ENCODE results near the gene COA8. TPM values are rescaled to one million over a fixed set of nuclear protein-coding genes. Genes with fewer than 3 reads are reported as not detected.
A peak's percentile ranks its signal among the peaks of the same experiment; 100 is the strongest.
"Not testable (repeated sequence)": the region's sequence is repeated elsewhere in the genome, so short reads cannot be mapped to it uniquely, and the experiment has no call there.

Gene COA8
- total and polyA plus RNA-seq, 3 experiments from 2014 or later: 42.9 to 64.4 (median 43.5) TPM

DNA sequence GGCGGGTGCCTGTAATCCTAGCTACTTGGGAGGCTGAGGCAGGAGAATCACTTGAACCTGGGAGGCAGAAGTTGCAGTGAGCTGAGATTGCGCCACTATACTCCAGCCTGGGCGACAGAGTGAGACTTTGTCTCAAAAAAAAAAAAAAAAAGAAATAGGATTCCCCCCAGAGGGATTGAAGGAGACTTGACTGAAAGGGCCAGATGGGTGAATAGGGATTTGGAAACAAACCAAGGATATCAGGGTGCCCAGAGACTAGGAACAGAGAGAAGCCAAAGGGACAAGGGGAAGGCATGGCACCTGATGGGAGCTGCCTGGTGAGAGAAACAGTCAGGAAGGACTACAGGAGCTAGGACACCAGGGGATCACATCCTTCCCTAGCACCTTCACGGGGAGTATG is 46.3 kb downstream of the COA8 start:
- H3K4me1 ChIP-seq (ENCODE audit: insufficient read depth, low read length): peaks cover 20% of the 10 kb centered on the region
- H3K27ac Mint-ChIP-seq; H3K36me3 ChIP-seq (ENCODE audit: insufficient read depth, low read length); H3K27ac ChIP-seq (ENCODE audit: low read depth, low read length); POLR2A ChIA-PET; H3K4me3 Mint-ChIP-seq; H3K4me3 ChIP-seq (ENCODE audit: low read length); DNase-seq; H3K27me3 ChIP-seq (ENCODE audit: insufficient read depth, low read length, poor library complexity, severe bottlenecking); H3K36me3 Mint-ChIP-seq; H3K9me3 ChIP-seq (ENCODE audit: low read length); CTCF ChIA-PET: not testable (repeated sequence)
- Mint-ChIP-seq H3K9me3 (peaks cover 4 to 19% (median 12%) of the 10 kb centered on the region in 5 donors), H3K4me1 (peaks cover 18 to 25% (median 21%) of the 10 kb centered on the region in 3 donors), H3K27me3 (peaks cover 10 to 20% of the 10 kb centered on the region in 2 donors)

DNA sequence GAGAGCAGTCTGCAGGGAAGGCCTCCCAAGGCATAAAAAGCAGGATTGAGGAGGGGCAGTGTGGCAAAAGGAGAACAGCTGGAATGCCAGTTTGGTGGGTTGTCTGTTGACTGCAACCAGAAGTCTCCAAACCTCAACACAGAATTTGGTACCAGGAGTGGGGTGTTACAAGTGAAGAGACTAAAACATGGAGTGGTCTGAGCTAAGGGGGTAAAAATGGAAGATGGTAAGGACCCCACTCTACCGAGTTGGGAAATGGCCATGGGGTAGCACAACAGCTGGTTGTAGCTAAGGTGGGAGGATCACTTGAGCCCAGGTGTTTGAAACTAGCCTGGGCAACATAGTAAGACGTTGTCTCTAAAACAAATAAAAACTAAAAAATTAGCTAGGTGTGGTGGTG is 48.5 kb downstream of the COA8 start:
- Mint-ChIP-seq H3K27ac (peak overlapping the region in 1 of 8 donors; percentile 73), H3K9me3 (peaks cover 4 to 19% (median 12%) of the 10 kb centered on the region in 5 donors), H3K27me3 (peaks cover 10 to 20% of the 10 kb centered on the region in 2 donors), H3K36me3 (peaks cover 0 to 9% (median 0%) of the 10 kb centered on the region in 3 donors), H3K4me1 (peaks cover 18 to 21% (median 21%) of the 10 kb centered on the region in 3 donors), H3K4me3 (no peak overlapping the region)
- POLR2A ChIA-PET: no interaction called here
- Histone ChIP-seq H3K9me3 (ENCODE audit: low read length) (no peaks in the 10 kb centered on the region), H3K36me3 (ENCODE audit: insufficient read depth, low read length) (no peaks in the 10 kb centered on the region), H3K4me1 (ENCODE audit: insufficient read depth, low read length) (peaks cover 20% of the 10 kb centered on the region), H3K27ac (ENCODE audit: low read depth, low read length) (no peak overlapping the region), H3K4me3 (ENCODE audit: low read length) (no peak overlapping the region), H3K27me3 (ENCODE audit: insufficient read depth, low read length, poor library complexity, severe bottlenecking) (peaks cover 5% of the 10 kb centered on the region)
- CTCF ChIA-PET: no interaction called here
- DNase-seq: no peak

DNA sequence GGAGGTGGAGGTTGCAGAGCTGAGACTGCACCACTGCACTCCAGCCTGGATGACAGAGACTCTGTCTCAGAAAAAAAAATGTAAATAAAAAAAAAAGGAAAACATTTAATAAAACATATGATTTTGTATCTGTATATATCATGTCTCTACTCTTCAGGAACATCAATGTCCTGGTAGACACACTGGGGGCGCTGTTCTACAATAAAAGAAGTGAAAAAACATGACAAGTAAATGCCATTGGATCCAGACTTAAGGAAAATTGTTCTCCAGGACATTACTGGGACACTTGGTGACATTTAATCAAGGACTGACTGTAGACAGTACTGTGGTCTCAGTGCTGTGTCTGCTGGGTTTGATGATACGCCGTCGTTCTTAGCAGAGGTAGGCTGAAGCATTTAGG is 50.8 kb downstream of the COA8 start:
- peaks cover 5% of the 10 kb centered on the region for H3K27me3 ChIP-seq (ENCODE audit: insufficient read depth, low read length, poor library complexity, severe bottlenecking)
- Mint-ChIP-seq H3K27me3 (peaks cover 10% of the 10 kb centered on the region in 2 donors), H3K9me3 (peaks cover 4 to 19% (median 12%) of the 10 kb centered on the region in 5 donors), H3K4me1 (peaks cover 0 to under 1% (median 0%) of the 10 kb centered on the region in 3 donors), H3K27ac (no peak overlapping the region), H3K36me3 (peaks cover 0 to 9% (median 0%) of the 10 kb centered on the region in 3 donors), H3K4me3 (no peak overlapping the region)
- H3K4me3 ChIP-seq (ENCODE audit: low read length): no peak overlapping the region
- no peaks in the 10 kb centered on the region for H3K9me3 ChIP-seq (ENCODE audit: low read length)
- ChIA-PET CTCF (no interaction called here), POLR2A (no interaction called here)
- no peaks in the 10 kb centered on the region for H3K36me3 ChIP-seq (ENCODE audit: insufficient read depth, low read length)
- H3K27ac ChIP-seq (ENCODE audit: low read depth, low read length): no peak overlapping the region
- DNase-seq: no peak
- peaks cover under 1% of the 10 kb centered on the region for H3K4me1 ChIP-seq (ENCODE audit: insufficient read depth, low read length)

DNA sequence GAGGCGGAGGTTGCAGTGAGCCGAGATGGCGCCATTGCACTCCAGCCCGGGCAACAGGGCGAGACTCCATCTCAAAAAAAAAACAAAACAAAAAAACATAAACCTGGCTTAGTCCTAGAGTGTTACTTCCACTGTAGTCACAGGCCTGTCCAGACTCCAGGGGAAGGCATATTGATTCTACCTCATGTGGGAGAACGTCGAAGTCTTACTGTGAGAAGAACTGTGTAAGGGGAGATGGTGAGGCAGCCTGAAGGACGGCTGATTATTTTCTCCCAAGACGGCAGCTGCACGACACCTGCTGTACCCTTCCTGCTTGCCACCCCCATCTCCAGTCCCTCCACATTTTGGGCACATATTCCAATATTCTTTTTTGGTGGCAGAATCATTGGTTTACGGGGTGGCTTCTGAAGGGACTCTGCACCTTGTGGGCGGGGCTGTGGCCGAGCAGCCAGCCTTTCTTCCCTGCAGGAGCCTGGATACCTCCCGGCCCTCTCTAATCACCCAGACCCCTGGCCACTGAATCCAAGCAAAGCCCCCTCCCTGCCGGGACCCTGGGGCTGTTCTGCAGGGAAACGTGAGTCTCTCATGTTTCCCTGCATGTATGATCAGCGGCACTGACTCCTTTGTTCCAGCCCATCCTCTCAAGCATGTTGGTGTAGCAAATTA is 54.0 kb downstream of the COA8 start:
- peaks cover 0 to 5% (median 0%) of the 10 kb centered on the region in 5 donors for H3K9me3 Mint-ChIP-seq
- H3K9me3 ChIP-seq (ENCODE audit: low read length): no peaks in the 10 kb centered on the region
- no peak overlapping the region for H3K27ac ChIP-seq (ENCODE audit: low read depth, low read length)
- H3K4me1 ChIP-seq (ENCODE audit: insufficient read depth, low read length): no peaks in the 10 kb centered on the region
- CTCF ChIA-PET: no interaction called here
- H3K27ac Mint-ChIP-seq: no peak overlapping the region
- H3K4me1 Mint-ChIP-seq: no peaks in the 10 kb centered on the region
- POLR2A ChIA-PET: no interaction called here
- no peaks in the 10 kb centered on the region for H3K36me3 Mint-ChIP-seq
- DNase-seq: no peak
- no peaks in the 10 kb centered on the region for H3K36me3 ChIP-seq (ENCODE audit: insufficient read depth, low read length)
- H3K4me3 Mint-ChIP-seq: no peak overlapping the region
- no peak overlapping the region for H3K4me3 ChIP-seq (ENCODE audit: low read length)
- H3K27me3 Mint-ChIP-seq: peaks cover 0 to 2% of the 10 kb centered on the region in 2 donors
- H3K27me3 ChIP-seq (ENCODE audit: insufficient read depth, low read length, poor library complexity, severe bottlenecking): no peaks in the 10 kb centered on the region

DNA sequence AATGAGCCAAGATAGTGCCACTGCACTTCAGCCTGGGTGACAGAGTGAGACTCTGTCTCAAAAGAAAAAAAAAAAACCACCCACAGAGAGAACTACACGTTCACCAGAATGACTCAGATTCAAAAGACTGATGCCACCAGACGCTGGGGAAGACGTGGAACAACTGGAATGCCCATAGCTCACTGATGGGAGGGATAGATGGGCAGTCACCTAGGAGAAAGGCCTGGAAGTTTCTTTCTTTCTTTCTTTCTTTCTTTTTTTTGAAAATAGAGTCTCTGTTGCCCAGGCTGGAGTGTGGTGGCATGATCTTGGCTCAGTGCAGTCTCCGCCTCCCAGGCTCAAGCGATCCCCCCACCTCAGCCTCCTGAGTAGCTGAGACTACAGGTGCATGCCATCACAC is 56.3 kb downstream of the COA8 start:
- ChIA-PET POLR2A (no interaction called here), CTCF (no interaction called here)
- H3K4me1 Mint-ChIP-seq: peaks cover 0 to 3% (median 1%) of the 10 kb centered on the region in 3 donors
- H3K4me3 ChIP-seq (ENCODE audit: low read length): no peak overlapping the region
- no peaks in the 10 kb centered on the region for H3K27me3 Mint-ChIP-seq
- H3K27ac ChIP-seq (ENCODE audit: low read depth, low read length): no peak overlapping the region
- H3K9me3 ChIP-seq (ENCODE audit: low read length): no peaks in the 10 kb centered on the region
- H3K36me3 Mint-ChIP-seq: no peaks in the 10 kb centered on the region
- H3K4me3 Mint-ChIP-seq: no peak overlapping the region
- H3K36me3 ChIP-seq (ENCODE audit: insufficient read depth, low read length): no peaks in the 10 kb centered on the region
- H3K4me1 ChIP-seq (ENCODE audit: insufficient read depth, low read length): peaks cover 6% of the 10 kb centered on the region
- peak overlapping the region in 1 of 8 donors; percentile 29 for H3K27ac Mint-ChIP-seq
- no peak for DNase-seq
- no peaks in the 10 kb centered on the region for H3K9me3 Mint-ChIP-seq
- H3K27me3 ChIP-seq (ENCODE audit: insufficient read depth, low read length, poor library complexity, severe bottlenecking): no peaks in the 10 kb centered on the region

DNA sequence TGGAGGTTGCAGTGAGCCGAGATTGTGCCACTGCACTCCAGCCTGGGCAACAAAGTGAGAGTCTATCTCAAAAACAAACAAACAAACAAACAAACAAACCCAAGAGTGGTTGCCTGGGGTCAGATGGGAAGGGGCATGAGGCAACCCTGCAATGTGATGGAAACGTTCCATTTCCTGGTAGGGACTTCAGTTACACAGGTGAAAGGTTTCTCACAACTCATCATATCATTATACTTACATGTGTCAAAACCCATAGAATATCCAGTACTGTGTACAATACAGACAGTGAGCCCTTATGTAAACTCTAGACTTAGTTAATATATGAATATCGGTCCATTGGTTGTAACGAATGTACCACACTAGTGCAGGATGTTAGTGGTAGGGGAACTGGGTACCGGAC is 59.1 kb downstream of the COA8 start:
- H3K9me3 Mint-ChIP-seq: no peaks in the 10 kb centered on the region
- Histone ChIP-seq H3K4me1 (ENCODE audit: insufficient read depth, low read length) (peaks cover 27% of the 10 kb centered on the region), H3K9me3 (ENCODE audit: low read length) (no peaks in the 10 kb centered on the region), H3K36me3 (ENCODE audit: insufficient read depth, low read length) (no peaks in the 10 kb centered on the region), H3K27ac (ENCODE audit: low read depth, low read length) (no peak overlapping the region), H3K4me3 (ENCODE audit: low read length) (no peak overlapping the region), H3K27me3 (ENCODE audit: insufficient read depth, low read length, poor library complexity, severe bottlenecking) (no peaks in the 10 kb centered on the region)
- ChIA-PET POLR2A (no interaction called here), CTCF (no interaction called here)
- no peak overlapping the region for H3K4me3 Mint-ChIP-seq
- peaks cover 8 to 20% (median 14%) of the 10 kb centered on the region in 3 donors for H3K4me1 Mint-ChIP-seq
- no peak overlapping the region for H3K27ac Mint-ChIP-seq
- DNase-seq: no peak
- H3K27me3 Mint-ChIP-seq: no peaks in the 10 kb centered on the region
- H3K36me3 Mint-ChIP-seq: no peaks in the 10 kb centered on the region

DNA sequence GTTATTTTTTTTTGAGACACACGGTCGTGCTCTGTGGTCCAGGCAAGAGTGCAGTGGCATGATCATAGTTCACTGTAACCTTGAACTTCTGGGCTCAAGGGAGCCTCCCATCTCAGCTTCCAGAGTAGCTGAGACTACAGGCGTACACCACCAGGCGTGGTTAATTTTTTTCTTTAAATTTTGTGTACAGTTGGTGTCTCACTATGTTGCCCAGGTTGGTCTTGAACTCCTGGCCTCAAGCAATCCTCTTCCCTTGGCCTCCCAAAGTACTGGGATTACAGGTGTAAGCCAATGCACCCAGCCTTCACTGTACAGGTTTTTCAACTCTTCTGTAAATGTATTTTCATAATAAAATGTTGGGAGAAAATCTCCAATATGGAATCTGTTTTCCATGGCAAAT is 60.5 kb downstream of the COA8 start:
- Mint-ChIP-seq H3K27ac (no peak overlapping the region), H3K9me3 (no peaks in the 10 kb centered on the region), H3K36me3 (no peaks in the 10 kb centered on the region), H3K27me3 (peaks cover 0 to under 1% of the 10 kb centered on the region in 2 donors), H3K4me3 (no peak overlapping the region), H3K4me1 (peaks cover 11 to 24% (median 19%) of the 10 kb centered on the region in 3 donors)
- no peak for DNase-seq
- Histone ChIP-seq H3K4me3 (ENCODE audit: low read length) (no peak overlapping the region), H3K36me3 (ENCODE audit: insufficient read depth, low read length) (no peaks in the 10 kb centered on the region), H3K9me3 (ENCODE audit: low read length) (no peaks in the 10 kb centered on the region), H3K27me3 (ENCODE audit: insufficient read depth, low read length, poor library complexity, severe bottlenecking) (no peaks in the 10 kb centered on the region), H3K27ac (ENCODE audit: low read depth, low read length) (no peak overlapping the region), H3K4me1 (ENCODE audit: insufficient read depth, low read length) (peaks cover 31% of the 10 kb centered on the region)
- ChIA-PET POLR2A (no interaction called here), CTCF (interaction anchor here (1.8 kb wide), 1 partner anchor 16 kb away, joined by 3 read pairs; no protein-coding TSS in a partner anchor)

DNA sequence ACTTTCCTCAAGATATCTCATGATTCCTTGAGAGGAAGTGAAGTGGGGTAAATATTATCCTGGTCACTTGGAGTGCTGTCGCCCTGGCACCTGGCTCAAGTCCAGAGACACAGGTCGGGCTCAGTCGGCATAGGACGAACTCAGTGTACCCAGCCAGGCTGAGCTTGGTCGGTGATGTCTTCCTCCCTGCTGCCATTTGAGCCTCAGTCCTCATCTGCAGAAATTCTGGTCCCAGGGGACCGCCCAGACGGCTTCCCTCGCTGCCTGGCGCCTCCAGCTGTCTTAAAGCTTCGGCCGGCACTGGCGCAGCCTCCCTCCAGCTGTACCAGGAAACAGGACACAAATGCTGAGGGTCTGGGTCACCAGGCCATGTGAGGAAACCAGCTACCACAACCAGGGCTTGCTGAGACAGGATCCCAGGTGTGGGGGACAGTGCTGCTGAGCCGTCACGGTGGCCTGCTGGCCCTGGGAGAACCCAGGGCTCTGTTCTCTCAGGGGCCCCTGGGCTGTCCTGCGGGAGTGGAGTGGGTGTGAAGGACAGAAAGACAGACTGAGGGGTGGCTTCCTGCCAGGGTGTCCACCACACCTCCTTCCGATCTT is 61.2 kb downstream of the COA8 start:
- H3K9me3 ChIP-seq (ENCODE audit: low read length): no peaks in the 10 kb centered on the region
- ChIA-PET POLR2A (no interaction called here), CTCF (interaction anchor here (1.8 kb wide), 1 partner anchor 17 kb away, joined by 3 read pairs; no protein-coding TSS in a partner anchor)
- no peak overlapping the region for H3K4me3 ChIP-seq (ENCODE audit: low read length)
- H3K36me3 ChIP-seq (ENCODE audit: insufficient read depth, low read length): no peaks in the 10 kb centered on the region
- H3K4me1 ChIP-seq (ENCODE audit: insufficient read depth, low read length): peaks cover 34% of the 10 kb centered on the region
- Mint-ChIP-seq H3K36me3 (peaks cover 0 to 1% (median 0%) of the 10 kb centered on the region in 3 donors), H3K4me3 (peak overlapping the region in 2 of 7 donors; percentile 27 to 28), H3K27me3 (peaks cover 0 to 2% of the 10 kb centered on the region in 2 donors), H3K4me1 (peaks cover 11 to 24% (median 19%) of the 10 kb centered on the region in 3 donors), H3K9me3 (no peaks in the 10 kb centered on the region), H3K27ac (no peak overlapping the region)
- H3K27ac ChIP-seq (ENCODE audit: low read depth, low read length): no peak overlapping the region
- no peak for DNase-seq
- no peaks in the 10 kb centered on the region for H3K27me3 ChIP-seq (ENCODE audit: insufficient read depth, low read length, poor library complexity, severe bottlenecking)
